Lower leg skin (tissue), 3 donors: ENCODE results near the gene PYGB.

Experiments
- CTCF ChIP-seq, 3 donors: fragments of 450-650 bp; IDR thresholded peaks; one replicate each; pipeline ENCODE4 v1.5.1; 2016; ENCODE audit warnings: antibody characterized with exemption in 3 of 3, mild to moderate bottlenecking in 3 of 3, moderate library complexity in 2 of 3
- POLR2A ChIP-seq, 2 donors: fragments of 450-650 bp; IDR thresholded peaks; one replicate each; pipeline ENCODE4 v1.6.1; 2016 to 2017; ENCODE audit warnings: antibody characterized with exemption in 2 of 2, mild to moderate bottlenecking in 1 of 2, moderate library complexity in 1 of 2

- TF ChIP-seq CTCF (IDR thresholded peaks at IDR 0.05), result no peak
- TF ChIP-seq POLR2A (IDR thresholded peaks at IDR 0.05), result no peak
These were observed 70.8 kb downstream of the PYGB start for GRCh38 chr20:25318471-25319240.
